Large intestine (tissue), 3 donors: ENCODE measurements around the gene GPR26. TPM values are rescaled to one million over a fixed set of nuclear protein-coding genes. Genes with fewer than 3 reads are reported as not detected.
"Not testable (repeated sequence)": the region's sequence is repeated elsewhere in the genome, so short reads cannot be mapped to it uniquely, and the experiment has no call there.

Experiments used
- DNase-seq, 2 donors: peaks; one replicate each; pipeline versions ENCODE4 v3.0.0 to v3.0.0-alpha.2; 2013
- H3K27ac ChIP-seq: one replicate; pipeline ENCODE4 v1.5.1; 2013; ENCODE audit warnings: low read length
- H3K27me3 ChIP-seq: 2 replicates; pipeline ENCODE4 v1.6.1; 2013; ENCODE audit warnings: low read length; ENCODE audit not compliant: control insufficient read depth, insufficient read depth
- H3K36me3 ChIP-seq: 2 replicates; pipeline ENCODE4 v1.6.1; 2013; ENCODE audit warnings: low read length; ENCODE audit not compliant: control insufficient read depth, insufficient read depth
- H3K4me1 ChIP-seq: one replicate; pipeline ENCODE4 v1.6.1; 2013; ENCODE audit warnings: low read length; ENCODE audit not compliant: control insufficient read depth, insufficient read depth
- H3K4me3 ChIP-seq: one replicate; pipeline ENCODE4 v1.5.1; 2013; ENCODE audit warnings: low read length
- H3K9me3 ChIP-seq: one replicate; pipeline ENCODE4 v1.6.1; 2013; ENCODE audit warnings: mild to moderate bottlenecking, low read depth, low read length, moderate library complexity; ENCODE audit not compliant: control insufficient read depth
- WGBS: methylation state at CpG from one replicate; pipeline ENCODE4 v1.1.5; 2013; ENCODE audit warnings: low lambda C conversion rate; ENCODE audit not compliant: insufficient coverage; 5-methylcytosine and 5-hydroxymethylcytosine counted together
- polyA plus RNA-seq: library from polyadenylated mRNA; unstranded; fragments of 120-200 nt; gene quantifications from one replicate; pipeline ENCODE4 v1.2.1, GENCODE V29; 2013

Gene GPR26
- polyA plus RNA-seq, 1 donor = 0.16 TPM

GRCh38 chr10:123726836-123727235 is 60.7 kb downstream of the GPR26 start:
- Histone ChIP-seq H3K36me3 (no peaks in the 10 kb centered on the region), H3K27ac (no peak overlapping the region), H3K27me3 (no peaks in the 10 kb centered on the region), H3K9me3 (no peaks in the 10 kb centered on the region), H3K4me3 (no peak overlapping the region), H3K4me1 (no peaks in the 10 kb centered on the region)
- WGBS = no CpG with 5 or more reads among the region's 2 CpGs
- no peak for DNase-seq

GRCh38 chr10:123729523-123729922 is 63.4 kb downstream of the GPR26 start:
- no peaks in the 10 kb centered on the region for H3K36me3 ChIP-seq
- no peaks in the 10 kb centered on the region for H3K9me3 ChIP-seq
- no peak for DNase-seq
- H3K27ac ChIP-seq = no peak overlapping the region
- no peaks in the 10 kb centered on the region for H3K27me3 ChIP-seq
- H3K4me3 ChIP-seq = no peak overlapping the region
- H3K4me1 ChIP-seq = no peaks in the 10 kb centered on the region
- WGBS = no CpG with 5 or more reads among the region's 6 CpGs

- WGBS = 100% methylated on average over 1 of the region's 4 CpGs
- not testable (repeated sequence) for H3K4me3 ChIP-seq, H3K27ac ChIP-seq, H3K4me1 ChIP-seq, H3K27me3 ChIP-seq, H3K36me3 ChIP-seq, DNase-seq, H3K9me3 ChIP-seq
These were observed 70.8 kb downstream of the GPR26 start for GRCh38 chr10:123736917-123737316.

GRCh38 chr10:123741146-123741545 is 75.0 kb downstream of the GPR26 start:
- H3K36me3 ChIP-seq = no peaks in the 10 kb centered on the region
- no peak overlapping the region for H3K27ac ChIP-seq
- H3K27me3 ChIP-seq = no peaks in the 10 kb centered on the region
- no peak for DNase-seq
- H3K4me3 ChIP-seq = no peak overlapping the region
- no peaks in the 10 kb centered on the region for H3K4me1 ChIP-seq
- no peaks in the 10 kb centered on the region for H3K9me3 ChIP-seq
- 61% methylated on average over 3 of the region's 7 CpGs for WGBS

- no peaks in the 10 kb centered on the region for H3K27me3 ChIP-seq
- no peak overlapping the region for H3K4me3 ChIP-seq
- H3K36me3 ChIP-seq = peaks cover 2% of the 10 kb centered on the region
- no peaks in the 10 kb centered on the region for H3K4me1 ChIP-seq
- DNase-seq = no peak
- WGBS = no CpG with 5 or more reads among the region's 5 CpGs
- no peak overlapping the region for H3K27ac ChIP-seq
- H3K9me3 ChIP-seq = no peaks in the 10 kb centered on the region
These were observed 75.6 kb downstream of the GPR26 start for GRCh38 chr10:123741711-123742110.

- DNase-seq = peak in 1 of 2 donors; percentile 11
- no CpG with 5 or more reads among the region's 10 CpGs for WGBS
- H3K27ac ChIP-seq = no peak overlapping the region
These were observed 76.7 kb downstream of the GPR26 start for GRCh38 chr10:123742751-123743440.

GRCh38 chr10:123743441-123744223 is 77.5 kb downstream of the GPR26 start:
- 73% methylated on average over 3 of the region's 13 CpGs for WGBS
- no peak for DNase-seq

More at GRCh38 chr10:123742751-123743440, 76.7 kb downstream of the GPR26 start:
- H3K36me3 ChIP-seq = peaks cover 2% of the 10 kb centered on the region
- H3K4me3 ChIP-seq = no peak overlapping the region
- H3K27me3 ChIP-seq = no peaks in the 10 kb centered on the region
- H3K9me3 ChIP-seq = no peaks in the 10 kb centered on the region
- H3K4me1 ChIP-seq = no peaks in the 10 kb centered on the region

GRCh38 chr10:123744224-123744536 is 78.0 kb downstream of the GPR26 start:
- Histone ChIP-seq H3K27me3 (no peaks in the 10 kb centered on the region), H3K36me3 (peaks cover 2% of the 10 kb centered on the region), H3K9me3 (no peaks in the 10 kb centered on the region), H3K4me1 (no peaks in the 10 kb centered on the region), H3K27ac (no peak overlapping the region), H3K4me3 (no peak overlapping the region)
- DNase-seq = no peak
- 80% methylated on average over 1 of the region's 6 CpGs for WGBS

More at GRCh38 chr10:123743441-123744223, 77.5 kb downstream of the GPR26 start:
- Histone ChIP-seq H3K9me3 (no peaks in the 10 kb centered on the region), H3K27me3 (no peaks in the 10 kb centered on the region), H3K4me1 (no peaks in the 10 kb centered on the region), H3K36me3 (peaks cover 2% of the 10 kb centered on the region), H3K4me3 (no peak overlapping the region), H3K27ac (no peak overlapping the region)

Other genes with a start within 250 kb of the GPR26 start
- 63.9 TPM for gene CPXM2, start 225.5 kb downstream of the GPR26 start, polyA plus RNA-seq